GM21423 (cell line): ENCODE data around the gene ZBTB24.
A peak's percentile ranks its signal among the peaks of the same experiment; 100 is the strongest.

Experiments used
- ATAC-seq: cut with Tn5 transposase; IDR thresholded peaks from one replicate; pipeline ENCODE4 v1.9.1; 2021; ENCODE audit warnings: mild to moderate bottlenecking, moderate library complexity; ENCODE audit not compliant: unreplicated experiment

ZBTB24 gene

GRCh38 chr6:109503327-109504224, 20.6 kb upstream of the ZBTB24 start:
- no peak for ATAC-seq

GRCh38 chr6:109498936-109499335, 15.9 kb upstream of the ZBTB24 start:
- no peak for ATAC-seq

DNA sequence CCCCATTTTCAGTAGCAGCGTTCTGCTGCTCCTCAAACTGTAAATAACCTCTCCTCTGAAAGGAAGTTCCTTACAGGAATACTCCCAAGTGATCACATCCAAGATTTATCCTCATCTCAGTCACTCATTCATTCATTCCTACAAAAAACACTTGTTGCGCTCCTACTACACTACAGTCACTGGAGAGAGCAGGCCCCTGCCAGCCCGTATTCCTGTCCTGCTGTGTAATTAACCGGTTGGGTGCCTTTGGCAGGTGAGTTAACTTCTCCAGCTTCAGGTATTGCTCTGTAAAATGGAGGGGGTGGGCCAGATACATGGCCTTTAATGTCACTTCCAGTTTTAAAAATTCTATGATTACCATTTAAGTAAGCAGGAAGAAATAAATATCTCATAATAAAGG, 15.0 kb upstream of the ZBTB24 start:
- no peak for ATAC-seq

DNA sequence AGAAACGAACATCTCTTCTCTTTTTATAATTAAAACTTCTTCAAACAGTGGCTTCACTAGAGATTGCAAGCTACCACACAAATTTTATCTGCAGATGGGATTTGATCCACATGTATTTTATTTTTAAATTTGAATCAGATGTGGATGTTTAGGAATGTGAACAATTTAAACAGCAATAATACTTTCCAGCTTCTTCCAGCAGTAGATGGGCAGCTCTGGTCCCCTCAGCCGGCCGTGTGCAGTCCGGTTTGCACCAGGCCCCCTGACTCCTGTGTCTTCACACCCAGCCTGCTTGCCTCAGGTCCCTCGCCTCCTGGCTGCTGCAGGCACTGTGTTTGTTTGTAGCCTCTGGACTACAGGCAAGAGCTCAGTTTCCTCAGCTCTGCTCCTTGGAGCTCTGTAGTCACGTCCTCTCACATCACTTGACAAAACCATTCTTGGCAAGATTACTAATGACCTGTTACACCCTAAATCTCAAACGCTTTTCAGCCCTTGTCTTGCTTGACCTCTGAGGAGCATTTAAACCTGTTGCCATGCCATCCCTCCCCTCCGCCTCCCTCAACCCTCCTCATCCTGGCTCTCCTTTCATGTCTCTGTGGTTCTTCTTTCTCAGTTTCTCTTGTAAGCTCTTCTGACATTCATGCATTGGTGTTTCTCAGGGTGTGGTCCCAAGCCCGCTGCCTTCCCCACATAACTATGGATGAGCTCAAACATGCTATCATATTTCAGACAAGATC, 13.2 kb upstream of the ZBTB24 start:
- no peak for ATAC-seq

DNA sequence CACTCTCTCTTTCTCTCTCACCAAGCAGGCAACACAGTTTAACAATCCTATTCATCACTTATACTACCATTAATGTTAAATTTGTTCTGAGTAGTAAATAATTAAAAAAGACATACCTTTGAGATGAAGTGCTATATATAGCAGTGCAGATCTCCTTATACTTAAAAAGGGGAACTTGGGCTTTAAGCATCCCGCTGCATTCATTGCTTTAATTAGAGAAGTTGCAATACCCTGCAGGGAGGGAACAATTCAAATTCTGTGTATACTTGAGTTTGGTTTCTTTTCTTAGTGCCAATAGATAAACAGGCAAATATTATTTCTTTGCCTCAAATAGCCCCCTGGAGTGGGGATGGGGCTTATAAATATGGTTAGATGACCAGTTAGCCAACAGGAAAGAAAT, 10.8 kb upstream of the ZBTB24 start:
- no peak for ATAC-seq

DNA sequence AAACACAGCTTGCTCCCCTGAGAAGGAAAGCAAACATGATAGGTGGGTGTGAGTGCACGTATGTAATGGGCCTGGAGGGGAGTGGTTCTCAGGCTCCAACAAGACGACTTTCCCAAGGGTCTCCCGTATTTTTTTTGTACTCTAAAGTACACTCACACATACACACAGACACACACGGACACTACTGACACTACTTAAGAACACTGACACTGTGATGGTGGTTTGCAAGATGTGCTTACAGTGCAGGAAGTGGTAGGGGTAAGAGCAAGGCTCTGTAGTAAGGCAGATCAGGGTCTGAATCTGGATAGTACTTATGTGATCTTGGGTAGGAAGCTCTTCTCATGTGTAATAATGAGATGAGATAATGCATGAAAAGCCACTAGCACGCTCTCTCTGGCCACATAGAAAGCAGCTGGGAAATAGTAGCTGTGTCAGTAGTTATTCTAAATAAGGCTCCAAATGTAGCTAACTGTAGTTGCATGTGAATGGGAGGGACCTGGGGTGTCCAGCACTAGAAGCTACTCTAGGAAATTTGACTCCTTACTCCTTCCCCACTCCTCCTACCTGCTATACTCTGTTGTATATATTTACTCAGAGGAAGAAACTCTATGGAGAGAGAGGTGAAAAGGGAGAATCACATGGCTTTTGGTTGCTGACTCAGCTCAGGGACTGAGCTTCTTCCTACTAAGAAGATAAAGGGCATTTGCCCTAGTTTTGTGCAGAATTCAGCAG, 8.4 kb upstream of the ZBTB24 start:
- ATAC-seq, result peak; percentile 68

DNA sequence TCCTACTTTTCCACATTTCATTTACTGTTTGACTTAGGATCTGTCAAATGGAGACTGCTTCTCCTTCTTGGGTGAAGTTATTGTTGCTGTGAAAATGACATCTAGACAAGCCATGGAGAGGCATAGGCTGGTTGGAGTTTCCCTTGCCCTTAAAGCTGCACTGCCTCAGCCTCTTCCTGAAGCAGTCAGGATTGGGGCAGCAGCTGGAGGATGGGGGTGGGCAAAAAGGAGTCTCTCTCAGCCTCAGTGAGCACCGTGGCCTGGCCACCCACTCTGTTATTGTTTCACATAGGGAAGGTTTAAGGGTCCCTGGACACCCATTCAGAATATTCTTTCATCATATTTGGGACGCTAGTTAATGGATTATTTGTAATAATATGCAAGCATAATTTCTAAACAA, 7.7 kb upstream of the ZBTB24 start:
- no peak for ATAC-seq

DNA sequence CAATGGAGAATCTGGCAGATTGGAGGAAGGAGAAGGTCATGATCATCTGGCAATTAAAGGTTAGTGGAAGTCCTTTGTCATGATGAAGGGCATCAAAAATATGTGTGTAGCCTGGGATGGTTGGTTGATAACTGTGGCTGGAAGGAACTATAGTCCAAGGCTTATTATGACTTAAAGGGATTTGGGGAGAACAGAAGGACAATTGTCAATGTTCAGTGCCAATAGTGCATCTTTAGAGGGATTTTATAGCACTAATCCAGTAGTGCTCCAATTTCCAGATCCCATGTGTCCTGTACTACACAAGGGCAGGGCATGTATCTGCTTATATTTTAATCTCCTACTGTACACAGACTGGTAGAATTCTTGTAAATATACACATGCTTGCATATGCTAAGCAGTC, 5.0 kb upstream of the ZBTB24 start:
- ATAC-seq, result no peak

DNA sequence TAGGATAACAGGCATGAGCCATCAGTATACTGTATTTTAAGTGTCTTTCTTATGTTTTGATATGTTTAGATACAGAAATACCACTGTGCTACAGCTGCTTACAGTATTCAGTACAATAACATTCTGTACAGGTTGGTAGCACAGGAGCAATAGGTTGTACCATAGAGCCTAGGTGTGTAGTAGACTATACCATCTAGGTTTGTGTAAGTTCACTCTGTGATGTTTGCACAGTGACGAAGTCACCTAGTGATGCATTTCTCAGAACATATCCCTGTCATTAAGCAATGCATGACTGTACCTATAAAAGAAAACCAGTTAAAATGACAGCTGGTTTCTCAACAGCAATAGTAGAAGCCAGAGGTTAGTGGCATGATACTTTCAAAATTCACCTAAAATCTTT, 3.0 kb upstream of the ZBTB24 start:
- no peak for ATAC-seq

DNA sequence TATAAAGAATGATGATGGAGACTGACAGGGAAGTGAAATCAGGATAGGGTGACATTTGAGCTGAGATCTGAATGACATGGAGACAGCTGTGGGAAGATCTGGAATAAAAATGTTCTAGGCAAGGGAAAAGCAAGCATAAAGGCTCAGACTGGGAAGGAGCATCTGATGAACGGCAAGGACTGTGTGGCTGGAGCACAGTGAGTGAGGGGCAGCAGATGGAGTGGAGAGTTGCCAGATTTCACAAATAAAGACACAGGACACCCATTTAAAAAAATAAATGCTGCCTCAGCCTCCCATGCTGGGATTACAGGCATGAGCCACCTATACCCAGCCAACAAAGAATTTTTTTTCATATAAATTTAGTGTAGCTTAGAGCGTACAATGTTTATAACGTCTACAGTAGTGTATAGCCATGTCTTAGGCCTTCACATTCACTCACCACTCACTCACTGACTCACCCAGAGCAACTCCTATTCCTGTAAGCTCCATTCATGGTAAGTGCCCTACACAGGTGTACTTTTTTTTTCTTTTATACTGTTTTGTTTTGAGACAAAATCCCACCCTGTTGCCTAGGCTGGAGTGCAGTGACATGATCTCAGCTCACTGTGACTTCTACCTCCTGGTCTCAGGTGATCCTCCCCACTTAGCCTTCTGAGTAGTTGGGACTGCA, 2.4 kb upstream of the ZBTB24 start:
- no peak for ATAC-seq

- ATAC-seq, result no peak
These were observed 1.1 kb upstream of the ZBTB24 start for GRCh38 chr6:109484122-109484521.

DNA sequence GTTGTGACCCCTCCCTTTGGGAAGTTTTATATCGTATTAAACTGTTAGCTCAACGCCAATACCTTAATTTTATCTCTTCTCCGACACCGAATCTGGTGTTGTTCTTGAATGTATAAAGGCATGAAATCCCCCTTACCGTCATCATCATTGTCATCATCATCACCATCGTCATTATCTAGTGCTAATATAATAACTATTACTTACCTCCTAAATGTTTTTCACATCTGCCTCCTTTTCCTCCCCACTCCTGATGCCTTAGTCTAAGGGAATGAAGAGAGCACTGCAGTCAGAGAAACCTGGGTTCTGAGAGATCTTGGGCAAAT, 677 bp upstream of the ZBTB24 start:
- ATAC-seq, result no peak

GRCh38 chr6:109480993-109481480, 2.0 kb downstream of the ZBTB24 start:
- no peak for ATAC-seq

- ATAC-seq, result no peak
These were observed 4.0 kb downstream of the ZBTB24 start for GRCh38 chr6:109478841-109479624.

DNA sequence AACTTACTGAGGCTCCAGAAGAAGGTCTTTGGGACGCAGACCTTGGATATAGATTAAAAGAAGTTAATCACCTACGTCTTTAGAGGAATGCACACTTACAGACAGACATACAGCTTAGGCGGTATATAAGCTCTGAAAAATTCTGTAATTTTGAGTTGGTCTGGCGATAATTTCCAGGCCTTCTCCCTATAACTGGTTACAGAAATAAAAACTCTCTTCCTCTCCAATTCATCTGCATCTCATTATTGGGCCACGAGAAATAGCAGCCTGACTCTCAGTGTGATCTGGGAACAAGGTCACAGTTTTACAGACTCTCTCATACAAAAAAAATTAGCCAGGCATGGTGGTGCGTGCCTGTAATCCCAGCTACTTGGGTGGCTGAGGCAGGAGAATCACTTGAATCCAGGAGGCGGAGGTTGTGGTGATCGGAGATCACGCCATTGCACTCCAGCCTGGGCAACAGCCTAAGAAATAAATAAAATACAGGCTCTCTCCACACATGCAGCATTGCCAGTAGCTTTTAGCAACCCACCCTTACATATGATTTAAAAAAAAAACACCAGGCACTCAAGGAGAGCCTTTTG, 4.7 kb downstream of the ZBTB24 start:
- no peak for ATAC-seq

DNA sequence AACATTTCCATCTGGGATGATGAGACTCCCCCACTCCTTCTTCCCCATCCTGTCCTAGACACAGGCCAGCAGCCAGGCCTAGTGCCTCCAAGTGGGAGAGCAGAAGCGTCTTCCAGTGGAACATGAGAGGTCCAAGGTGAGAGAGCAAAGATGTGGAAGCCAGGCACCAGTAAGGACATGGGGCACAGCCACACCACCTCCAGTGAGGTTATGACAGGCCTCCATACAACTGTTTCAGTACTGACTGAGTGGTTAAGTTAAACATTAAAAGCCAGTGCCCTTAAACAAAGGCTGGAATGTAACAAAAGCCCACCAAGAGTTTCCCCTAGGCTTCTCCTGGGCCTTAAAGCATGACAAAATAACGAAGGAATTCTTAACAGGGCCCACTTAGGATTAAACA, 5.3 kb downstream of the ZBTB24 start:
- peak; percentile 63 for ATAC-seq

DNA sequence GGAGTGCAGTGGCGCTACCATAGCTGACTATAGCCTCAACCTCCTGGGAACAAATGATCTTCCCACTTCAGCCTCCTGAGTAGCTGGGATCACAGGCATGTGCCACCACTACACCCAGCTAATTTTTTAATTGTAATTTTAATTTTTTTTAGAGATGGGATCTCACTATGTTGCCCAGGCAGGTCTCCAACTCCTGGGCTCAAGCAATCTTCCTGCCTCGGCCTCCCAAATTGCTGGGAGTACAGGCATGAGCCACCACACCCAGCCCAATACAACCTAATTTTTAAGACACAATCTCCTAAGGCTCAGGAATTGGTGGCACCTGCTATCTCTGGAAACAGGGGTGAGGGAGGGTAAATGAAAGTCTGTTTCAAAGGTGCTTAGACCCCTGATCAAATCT, 5.8 kb downstream of the ZBTB24 start:
- no peak for ATAC-seq

- no peak for ATAC-seq
These were observed 7.4 kb downstream of the ZBTB24 start for GRCh38 chr6:109475625-109476024.

DNA sequence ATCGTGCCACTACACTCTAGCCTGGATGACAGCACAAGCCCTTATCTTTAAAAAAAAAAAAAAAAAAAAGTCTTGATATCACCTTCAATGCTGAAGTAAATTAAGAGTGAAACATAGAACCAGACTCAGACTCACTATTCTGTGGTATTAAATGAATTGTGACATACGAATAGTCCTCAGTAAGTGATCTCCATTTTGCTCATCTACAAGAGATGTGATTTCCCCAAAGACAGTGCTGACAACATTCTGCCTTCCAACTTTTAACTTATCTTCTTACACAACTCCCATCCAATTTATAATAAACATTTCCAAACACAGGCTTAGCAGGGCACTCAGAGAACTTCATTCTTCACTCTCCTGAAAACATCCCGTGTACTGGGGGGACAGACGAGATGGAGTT, 8.0 kb downstream of the ZBTB24 start:
- ATAC-seq, result no peak

- ATAC-seq, result no peak
These were observed 9.9 kb downstream of the ZBTB24 start for GRCh38 chr6:109473120-109473519.
